A673 (cell line): ENCODE results near the gene KLC4.

Experiments
- EZH2 ChIP-seq: fragments of 200-600 bp; sonication (generic); IDR thresholded peaks from 2 replicates; pipeline ENCODE4 v1.6.1; 2017; ENCODE audit warnings: borderline replicate concordance, low read depth, mild to moderate bottlenecking, mixed read lengths, antibody characterized with exemption, low read length; ENCODE audit not compliant: poor library complexity, severe bottlenecking
- TF ChIP-seq, protein P1 (sequence below): fragments of 300-800, 200-600 bp; sonication (generic); conservative IDR thresholded peaks from 2 replicates; pipeline ENCODE4 v1.5.1; 2017; ENCODE audit warnings: low read depth, mild to moderate bottlenecking, antibody characterized with exemption, low read length, moderate library complexity, mixed read lengths

DNA sequence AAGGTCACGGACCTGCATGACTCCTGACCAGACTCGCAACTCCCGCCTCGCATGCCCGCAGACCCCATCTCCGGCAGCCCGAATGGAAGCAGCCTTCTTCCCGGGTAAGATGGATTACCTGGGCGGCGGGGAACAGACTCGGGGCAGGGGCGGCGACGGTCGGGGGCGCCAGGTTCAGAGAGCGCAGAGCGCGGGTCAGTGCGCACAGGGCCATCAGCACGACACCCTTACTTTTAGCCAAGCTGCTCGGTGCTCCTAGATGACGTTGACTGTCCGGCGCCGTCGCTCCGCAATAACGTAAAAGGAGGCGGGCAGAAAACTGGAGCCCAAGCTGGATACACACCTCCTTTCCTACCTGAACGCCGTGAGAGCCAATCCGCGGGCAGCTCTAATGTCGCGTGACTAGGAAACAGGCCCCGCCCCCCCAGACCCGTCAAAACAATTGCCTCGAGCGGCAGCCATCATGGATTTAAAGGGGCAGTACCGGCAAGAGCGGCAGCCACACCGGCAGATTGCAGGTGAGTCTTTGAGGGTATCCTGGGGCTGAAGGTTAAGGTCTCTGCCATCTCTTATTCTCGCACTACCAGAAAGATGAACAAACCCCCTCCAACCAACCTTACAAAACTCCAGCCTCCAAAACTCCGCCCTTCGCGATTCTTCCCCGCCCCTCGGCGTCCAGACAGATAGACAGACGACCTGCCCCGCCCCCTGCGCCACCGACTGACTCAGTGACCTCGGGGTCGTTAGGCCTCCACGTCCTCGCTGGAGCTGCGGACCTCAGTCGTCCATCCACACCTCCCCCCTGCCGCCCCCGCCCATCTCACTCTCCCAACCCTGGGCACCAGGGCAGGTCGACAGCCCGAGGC is at the start of gene KLC4, which contains the start of gene MRPL2:
- no peak for TF ChIP-seq EZH2
- TF ChIP-seq, protein P1, sequence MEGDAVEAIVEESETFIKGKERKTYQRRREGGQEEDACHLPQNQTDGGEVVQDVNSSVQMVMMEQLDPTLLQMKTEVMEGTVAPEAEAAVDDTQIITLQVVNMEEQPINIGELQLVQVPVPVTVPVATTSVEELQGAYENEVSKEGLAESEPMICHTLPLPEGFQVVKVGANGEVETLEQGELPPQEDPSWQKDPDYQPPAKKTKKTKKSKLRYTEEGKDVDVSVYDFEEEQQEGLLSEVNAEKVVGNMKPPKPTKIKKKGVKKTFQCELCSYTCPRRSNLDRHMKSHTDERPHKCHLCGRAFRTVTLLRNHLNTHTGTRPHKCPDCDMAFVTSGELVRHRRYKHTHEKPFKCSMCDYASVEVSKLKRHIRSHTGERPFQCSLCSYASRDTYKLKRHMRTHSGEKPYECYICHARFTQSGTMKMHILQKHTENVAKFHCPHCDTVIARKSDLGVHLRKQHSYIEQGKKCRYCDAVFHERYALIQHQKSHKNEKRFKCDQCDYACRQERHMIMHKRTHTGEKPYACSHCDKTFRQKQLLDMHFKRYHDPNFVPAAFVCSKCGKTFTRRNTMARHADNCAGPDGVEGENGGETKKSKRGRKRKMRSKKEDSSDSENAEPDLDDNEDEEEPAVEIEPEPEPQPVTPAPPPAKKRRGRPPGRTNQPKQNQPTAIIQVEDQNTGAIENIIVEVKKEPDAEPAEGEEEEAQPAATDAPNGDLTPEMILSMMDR = no peak
